Measurements from ENCODE around the gene OR2H1. TPM values are rescaled to one million over a fixed set of nuclear protein-coding genes. Genes with fewer than 3 reads are reported as not detected.

OR2H1 gene
- total RNA-seq, 2 experiments from 2014 or later = not detected

- Mint-ChIP-seq H3K4me3 (no peak overlapping the region), H3K9me3 (no peaks in the 10 kb centered on the region), H3K36me3 (ENCODE audit: low read depth) (no peaks in the 10 kb centered on the region), H3K4me1 (ENCODE audit: low read depth) (no peaks in the 10 kb centered on the region), H3K27me3 (ENCODE audit: low read depth) (peaks cover 15% of the 10 kb centered on the region), H3K27ac (no peak overlapping the region)
- no peak for DNase-seq
- intact Hi-C loops (cut with micrococcal nuclease) = no loop called here
- CTCF ChIA-PET = no interaction called here
Observed at GRCh38 chr6:29461021-29461814, 4.3 kb downstream of the OR2H1 start.

DNA sequence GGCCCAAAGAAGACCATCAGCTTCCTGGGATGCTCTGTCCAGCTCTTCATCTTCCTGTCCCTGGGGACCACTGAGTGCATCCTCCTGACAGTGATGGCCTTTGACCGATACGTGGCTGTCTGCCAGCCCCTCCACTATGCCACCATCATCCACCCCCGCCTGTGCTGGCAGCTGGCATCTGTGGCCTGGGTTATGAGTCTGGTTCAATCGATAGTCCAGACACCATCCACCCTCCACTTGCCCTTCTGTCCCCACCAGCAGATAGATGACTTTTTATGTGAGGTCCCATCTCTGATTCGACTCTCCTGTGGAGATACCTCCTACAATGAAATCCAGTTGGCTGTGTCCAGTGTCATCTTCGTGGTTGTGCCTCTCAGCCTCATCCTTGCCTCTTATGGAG lies 5.1 kb downstream of the OR2H1 start:
- H3K27ac Mint-ChIP-seq = no peak overlapping the region
- intact Hi-C loops (cut with micrococcal nuclease) = no loop called here
- H3K9me3 Mint-ChIP-seq = no peaks in the 10 kb centered on the region
- H3K27me3 Mint-ChIP-seq (ENCODE audit: low read depth) = peaks cover 15% of the 10 kb centered on the region
- H3K4me1 Mint-ChIP-seq (ENCODE audit: low read depth) = no peaks in the 10 kb centered on the region
- no peaks in the 10 kb centered on the region for H3K36me3 Mint-ChIP-seq (ENCODE audit: low read depth)
- CTCF ChIA-PET = no interaction called here
- no peak for DNase-seq
- no peak overlapping the region for H3K4me3 Mint-ChIP-seq

DNA sequence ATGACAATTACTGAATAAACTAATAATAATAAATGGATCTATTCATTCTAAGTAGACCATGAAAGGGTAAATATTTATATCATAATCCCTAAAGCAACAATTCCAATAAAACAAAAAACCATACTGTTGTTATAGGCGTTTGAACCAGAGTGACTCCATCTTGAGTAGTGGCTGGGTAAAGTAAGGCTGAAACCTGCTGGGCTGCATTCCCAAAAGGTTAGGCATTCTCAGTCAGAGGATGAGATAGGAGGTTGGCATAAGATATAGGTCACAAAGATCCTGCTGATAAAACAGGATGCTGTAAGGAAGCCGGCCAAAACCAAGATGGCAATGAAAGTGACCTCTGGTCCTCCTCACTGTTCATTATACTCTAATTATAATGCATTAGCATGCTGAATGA lies 8.3 kb downstream of the OR2H1 start:
- CTCF ChIA-PET = no interaction called here
- Mint-ChIP-seq H3K27me3 (ENCODE audit: low read depth) (peaks cover 11% of the 10 kb centered on the region), H3K36me3 (ENCODE audit: low read depth) (no peaks in the 10 kb centered on the region), H3K4me3 (no peak overlapping the region), H3K9me3 (no peaks in the 10 kb centered on the region), H3K4me1 (ENCODE audit: low read depth) (no peaks in the 10 kb centered on the region), H3K27ac (no peak overlapping the region)
- no peak for DNase-seq
- intact Hi-C loops (cut with micrococcal nuclease) = no loop called here

- no peaks in the 10 kb centered on the region for H3K4me1 Mint-ChIP-seq (ENCODE audit: low read depth)
- no peak overlapping the region for H3K27ac Mint-ChIP-seq
- H3K4me3 Mint-ChIP-seq = no peak overlapping the region
- no peak for DNase-seq
- CTCF ChIA-PET = no interaction called here
- no peaks in the 10 kb centered on the region for H3K36me3 Mint-ChIP-seq (ENCODE audit: low read depth)
- H3K9me3 Mint-ChIP-seq = no peaks in the 10 kb centered on the region
- intact Hi-C loops (cut with micrococcal nuclease) = no loop called here
- H3K27me3 Mint-ChIP-seq (ENCODE audit: low read depth) = peaks cover 11% of the 10 kb centered on the region
Observed at GRCh38 chr6:29465801-29466200, 8.8 kb downstream of the OR2H1 start.

DNA sequence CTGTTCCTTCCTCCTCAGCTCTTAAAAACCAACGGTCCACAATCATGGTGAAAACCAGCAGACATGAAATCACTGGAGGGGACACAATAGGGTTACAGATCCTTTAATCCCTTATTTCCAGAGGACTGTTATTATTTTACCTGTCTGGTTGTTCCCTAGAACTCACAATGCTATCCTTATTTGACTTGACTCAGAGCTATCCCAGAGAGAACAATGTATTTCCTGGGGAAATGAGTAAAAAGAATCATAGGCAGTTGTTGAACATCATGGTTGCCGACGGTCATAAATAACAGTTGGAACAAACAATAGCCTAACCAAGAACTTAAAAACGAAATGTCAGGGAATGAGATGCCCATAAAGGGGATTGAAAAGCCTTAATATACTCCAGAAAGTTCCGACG lies 9.3 kb downstream of the OR2H1 start:
- H3K4me1 Mint-ChIP-seq (ENCODE audit: low read depth) = no peaks in the 10 kb centered on the region
- no peak overlapping the region for H3K27ac Mint-ChIP-seq
- CTCF ChIA-PET = no interaction called here
- no peaks in the 10 kb centered on the region for H3K9me3 Mint-ChIP-seq
- intact Hi-C loops (cut with micrococcal nuclease) = no loop called here
- H3K4me3 Mint-ChIP-seq = no peak overlapping the region
- no peaks in the 10 kb centered on the region for H3K36me3 Mint-ChIP-seq (ENCODE audit: low read depth)
- DNase-seq = no peak
- H3K27me3 Mint-ChIP-seq (ENCODE audit: low read depth) = peaks cover 9% of the 10 kb centered on the region

DNA sequence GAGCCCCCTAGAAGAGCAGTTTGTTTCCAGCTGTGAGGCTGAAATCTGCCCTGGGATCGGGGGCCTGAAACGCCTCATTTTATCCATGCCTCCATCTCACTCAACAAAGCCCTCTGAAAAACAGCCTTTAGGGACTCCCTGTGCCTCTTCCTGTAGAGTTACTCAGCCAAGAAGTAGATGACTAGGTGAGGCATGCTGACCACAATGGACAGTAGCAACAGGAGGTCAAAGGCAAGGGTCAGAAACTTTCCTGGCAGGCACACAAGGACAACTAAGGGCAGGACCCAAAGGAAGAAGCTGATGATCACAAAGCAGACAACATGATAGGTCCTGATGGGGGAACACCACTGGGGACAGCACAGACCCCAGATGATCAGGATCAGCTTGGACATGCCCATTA lies 18.0 kb downstream of the OR2H1 start:
- H3K4me3 Mint-ChIP-seq = no peak overlapping the region
- H3K27ac Mint-ChIP-seq = no peak overlapping the region
- H3K27me3 Mint-ChIP-seq (ENCODE audit: low read depth) = peaks cover 10% of the 10 kb centered on the region
- H3K4me1 Mint-ChIP-seq (ENCODE audit: low read depth) = no peaks in the 10 kb centered on the region
- intact Hi-C loops (cut with micrococcal nuclease) = no loop called here
- H3K36me3 Mint-ChIP-seq (ENCODE audit: low read depth) = no peaks in the 10 kb centered on the region
- no peaks in the 10 kb centered on the region for H3K9me3 Mint-ChIP-seq
- no peak for DNase-seq
- CTCF ChIA-PET = no interaction called here

DNA sequence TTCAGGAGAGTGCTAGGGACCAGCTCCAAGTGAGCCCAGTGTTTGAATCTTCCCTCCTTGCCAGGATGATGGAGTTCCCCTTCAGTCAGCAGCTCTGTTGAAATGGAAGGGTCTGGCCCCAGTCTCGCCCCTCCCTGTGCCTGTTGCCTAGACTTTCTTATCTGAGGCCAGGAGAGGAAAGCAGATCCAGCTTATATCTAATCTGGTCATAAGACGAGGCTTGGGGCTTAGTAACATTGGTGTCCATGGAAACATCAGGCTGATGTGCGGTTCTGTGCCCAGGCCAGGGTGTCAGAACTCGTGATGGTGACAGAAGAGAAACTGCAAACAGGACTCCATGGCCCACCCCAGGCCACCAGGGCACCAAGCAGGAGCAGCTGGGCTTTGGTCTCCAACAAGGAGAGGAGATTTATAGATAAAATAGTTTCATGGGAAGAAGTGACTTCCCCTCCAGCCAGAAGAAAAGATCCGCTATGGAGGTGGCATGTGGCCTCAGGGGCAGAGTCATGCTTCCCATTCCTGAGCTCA lies 21.0 kb downstream of the OR2H1 start:
- DNase-seq = no peak
- peaks cover 10% of the 10 kb centered on the region for H3K27me3 Mint-ChIP-seq (ENCODE audit: low read depth)
- H3K4me1 Mint-ChIP-seq (ENCODE audit: low read depth) = no peaks in the 10 kb centered on the region
- CTCF ChIA-PET = interaction anchor here (1.4 kb wide), 1 partner anchor 111 kb away, joined by 3 read pairs; no protein-coding TSS in a partner anchor
- H3K36me3 Mint-ChIP-seq (ENCODE audit: low read depth) = no peaks in the 10 kb centered on the region
- peaks cover 1% of the 10 kb centered on the region for H3K9me3 Mint-ChIP-seq
- no peak overlapping the region for H3K27ac Mint-ChIP-seq
- intact Hi-C loops (cut with micrococcal nuclease) = no loop called here
- no peak overlapping the region for H3K4me3 Mint-ChIP-seq

DNA sequence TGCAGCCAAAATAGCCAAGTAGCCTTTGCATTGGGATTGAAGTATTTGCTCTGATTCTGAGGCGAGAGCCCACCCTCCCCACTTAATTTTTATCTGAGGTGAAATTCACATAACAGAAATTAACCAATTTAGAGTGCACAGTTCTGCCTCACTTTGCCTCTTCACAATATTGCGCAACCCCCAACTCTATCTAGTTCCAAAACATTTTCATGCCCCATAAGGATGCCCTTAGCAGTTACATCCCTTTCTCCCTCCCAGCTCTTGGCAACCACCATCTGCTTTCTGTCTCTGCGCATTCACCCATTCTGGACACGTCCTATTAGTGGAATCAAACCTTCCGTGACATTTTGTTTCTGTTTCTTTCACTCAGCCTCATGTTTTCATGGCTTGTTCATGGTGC lies 21.8 kb downstream of the OR2H1 start:
- Mint-ChIP-seq H3K9me3 (peaks cover 1% of the 10 kb centered on the region), H3K4me3 (no peak overlapping the region), H3K4me1 (ENCODE audit: low read depth) (no peaks in the 10 kb centered on the region), H3K36me3 (ENCODE audit: low read depth) (no peaks in the 10 kb centered on the region), H3K27me3 (ENCODE audit: low read depth) (peaks cover 7% of the 10 kb centered on the region), H3K27ac (no peak overlapping the region)
- intact Hi-C loops (cut with micrococcal nuclease) = no loop called here
- CTCF ChIA-PET = no interaction called here
- DNase-seq = no peak

DNA sequence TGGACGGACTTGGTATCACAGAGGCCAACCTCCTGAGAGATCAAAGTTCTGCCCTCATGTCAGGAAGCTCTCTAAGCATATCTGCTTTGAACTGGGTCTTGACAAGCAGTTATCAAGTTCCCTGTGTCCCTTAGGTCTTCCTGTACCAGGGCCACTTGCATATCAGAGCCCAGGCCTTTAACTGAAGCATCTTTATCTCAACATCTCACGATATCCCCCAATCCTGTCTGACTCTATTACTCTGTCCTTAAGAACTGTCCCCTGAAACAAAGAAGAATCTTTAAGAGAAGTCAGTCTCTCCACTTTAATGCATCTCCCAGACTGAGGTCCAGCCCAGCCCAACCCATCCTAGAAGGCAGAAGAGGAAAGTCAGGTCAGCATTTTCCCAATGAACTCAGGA lies 22.6 kb downstream of the OR2H1 start:
- no peak overlapping the region for H3K4me3 Mint-ChIP-seq

DNA sequence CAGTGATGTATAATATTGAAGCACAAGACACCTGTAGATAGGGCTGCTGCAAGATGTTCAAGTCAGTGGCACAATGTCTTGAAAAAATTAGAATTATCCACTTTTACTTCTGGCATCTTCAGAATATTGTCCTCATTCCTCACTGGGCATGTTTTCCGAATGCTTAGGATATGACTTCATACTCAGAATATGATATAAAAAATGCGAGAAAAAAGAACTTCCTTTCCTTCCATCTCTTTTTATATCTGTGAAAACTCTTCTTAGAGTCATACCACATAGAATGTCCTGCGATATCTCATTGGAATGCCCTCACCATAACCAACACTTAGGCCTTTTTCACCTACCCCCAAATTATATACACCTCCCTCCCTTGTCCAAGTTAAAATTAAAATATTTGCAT lies 26.2 kb downstream of the OR2H1 start:
- Mint-ChIP-seq H3K27me3 (ENCODE audit: low read depth) (peaks cover 9% of the 10 kb centered on the region), H3K4me1 (ENCODE audit: low read depth) (no peaks in the 10 kb centered on the region), H3K9me3 (peaks cover 1% of the 10 kb centered on the region), H3K27ac (no peak overlapping the region), H3K36me3 (ENCODE audit: low read depth) (no peaks in the 10 kb centered on the region), H3K4me3 (no peak overlapping the region)
- no peak for DNase-seq
- intact Hi-C loops (cut with micrococcal nuclease) = no loop called here
- CTCF ChIA-PET = no interaction called here

More for the DNA sequence above, 22.6 kb downstream of the OR2H1 start:
- Mint-ChIP-seq H3K9me3 (peaks cover 1% of the 10 kb centered on the region), H3K4me1 (ENCODE audit: low read depth) (no peaks in the 10 kb centered on the region), H3K36me3 (ENCODE audit: low read depth) (no peaks in the 10 kb centered on the region), H3K27me3 (ENCODE audit: low read depth) (peaks cover 7% of the 10 kb centered on the region), H3K27ac (no peak overlapping the region)
- intact Hi-C loops (cut with micrococcal nuclease) = no loop called here
- CTCF ChIA-PET = no interaction called here
- no peak for DNase-seq

GRCh38 chr6:29483735-29484134 lies 26.8 kb downstream of the OR2H1 start:
- H3K27me3 Mint-ChIP-seq (ENCODE audit: low read depth) = peaks cover 9% of the 10 kb centered on the region
- CTCF ChIA-PET = no interaction called here
- intact Hi-C loops (cut with micrococcal nuclease) = no loop called here
- peaks cover 1% of the 10 kb centered on the region for H3K9me3 Mint-ChIP-seq
- H3K27ac Mint-ChIP-seq = no peak overlapping the region
- no peaks in the 10 kb centered on the region for H3K36me3 Mint-ChIP-seq (ENCODE audit: low read depth)
- no peaks in the 10 kb centered on the region for H3K4me1 Mint-ChIP-seq (ENCODE audit: low read depth)
- H3K4me3 Mint-ChIP-seq = no peak overlapping the region
- DNase-seq = no peak

GRCh38 chr6:29486577-29486976 lies 29.6 kb downstream of the OR2H1 start:
- no peak overlapping the region for H3K27ac Mint-ChIP-seq
- CTCF ChIA-PET = no interaction called here
- H3K9me3 Mint-ChIP-seq = peaks cover 1% of the 10 kb centered on the region
- H3K27me3 Mint-ChIP-seq (ENCODE audit: low read depth) = peaks cover 12% of the 10 kb centered on the region
- no peaks in the 10 kb centered on the region for H3K4me1 Mint-ChIP-seq (ENCODE audit: low read depth)
- no peak overlapping the region for H3K4me3 Mint-ChIP-seq
- intact Hi-C loops (cut with micrococcal nuclease) = no loop called here
- no peak for DNase-seq
- no peaks in the 10 kb centered on the region for H3K36me3 Mint-ChIP-seq (ENCODE audit: low read depth)

DNA sequence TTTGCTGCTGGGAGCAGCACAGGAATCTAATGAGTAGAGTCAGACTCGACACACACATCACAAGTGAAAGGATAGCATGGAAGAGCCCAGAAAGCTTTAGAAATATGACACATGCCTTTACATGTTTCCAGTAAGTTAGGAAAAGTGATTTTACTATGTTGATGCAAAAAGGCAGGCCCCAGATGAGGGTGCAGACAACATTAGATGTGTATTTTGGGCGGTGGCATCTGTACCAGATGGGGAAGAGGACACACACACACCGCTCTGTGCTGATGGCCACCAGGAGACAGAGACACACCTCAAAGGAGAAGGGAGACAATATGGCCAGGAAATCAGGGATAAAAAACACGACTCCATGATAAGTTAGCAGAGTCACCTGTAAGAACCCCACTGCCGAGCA lies 30.2 kb downstream of the OR2H1 start:
- DNase-seq = no peak
- Mint-ChIP-seq H3K27ac (no peak overlapping the region), H3K27me3 (ENCODE audit: low read depth) (peaks cover 12% of the 10 kb centered on the region), H3K4me1 (ENCODE audit: low read depth) (no peaks in the 10 kb centered on the region), H3K36me3 (ENCODE audit: low read depth) (no peaks in the 10 kb centered on the region), H3K4me3 (no peak overlapping the region), H3K9me3 (no peaks in the 10 kb centered on the region)
- intact Hi-C loops (cut with micrococcal nuclease) = no loop called here
- CTCF ChIA-PET = no interaction called here
